ENCODE results near the gene FAM229A. TPM values are rescaled to one million over a fixed set of nuclear protein-coding genes. Genes with fewer than 3 reads are reported as not detected.

FAM229A gene
- total RNA-seq, 1 donor from 2014 or later, result 11.7 TPM

- intact Hi-C loops (cut with micrococcal nuclease), result loop anchor here (1.0 to 2.0 kb wide), 6 partner anchors 19 to 116 kb away; partner anchors contain the start of genes CCDC28B, HDAC1, LCK and MARCKSL1
- H3K27me3 Mint-ChIP-seq, result no peaks in the 10 kb centered on the region
- POLR2A ChIA-PET, result interaction anchor here (0.5 to 9.2 kb wide), 17 partner anchors 8 to 244 kb away, joined by 3 to 151 read pairs (median 5); partner anchors contain the start of genes CCDC28B, HDAC1, IQCC and LCK
- ATAC-seq (ENCODE audit: low read depth) (peak; percentile 72), DNase-seq (no peak)
- CTCF ChIA-PET, result interaction anchor here (0.7 to 6.6 kb wide), 15 partner anchors 9 to 111 kb away, joined by 3 to 51 read pairs (median 4); partner anchors contain the start of genes FAM167B, FAM229A, IQCC and MARCKSL1
- H3K27ac Mint-ChIP-seq, result peak overlapping the region; percentile 95
- H3K36me3 Mint-ChIP-seq (ENCODE audit: low read depth), result peaks cover 29% of the 10 kb centered on the region
- peaks cover 73% of the 10 kb centered on the region for H3K4me1 Mint-ChIP-seq
- TF ChIP-seq, protein P1, sequence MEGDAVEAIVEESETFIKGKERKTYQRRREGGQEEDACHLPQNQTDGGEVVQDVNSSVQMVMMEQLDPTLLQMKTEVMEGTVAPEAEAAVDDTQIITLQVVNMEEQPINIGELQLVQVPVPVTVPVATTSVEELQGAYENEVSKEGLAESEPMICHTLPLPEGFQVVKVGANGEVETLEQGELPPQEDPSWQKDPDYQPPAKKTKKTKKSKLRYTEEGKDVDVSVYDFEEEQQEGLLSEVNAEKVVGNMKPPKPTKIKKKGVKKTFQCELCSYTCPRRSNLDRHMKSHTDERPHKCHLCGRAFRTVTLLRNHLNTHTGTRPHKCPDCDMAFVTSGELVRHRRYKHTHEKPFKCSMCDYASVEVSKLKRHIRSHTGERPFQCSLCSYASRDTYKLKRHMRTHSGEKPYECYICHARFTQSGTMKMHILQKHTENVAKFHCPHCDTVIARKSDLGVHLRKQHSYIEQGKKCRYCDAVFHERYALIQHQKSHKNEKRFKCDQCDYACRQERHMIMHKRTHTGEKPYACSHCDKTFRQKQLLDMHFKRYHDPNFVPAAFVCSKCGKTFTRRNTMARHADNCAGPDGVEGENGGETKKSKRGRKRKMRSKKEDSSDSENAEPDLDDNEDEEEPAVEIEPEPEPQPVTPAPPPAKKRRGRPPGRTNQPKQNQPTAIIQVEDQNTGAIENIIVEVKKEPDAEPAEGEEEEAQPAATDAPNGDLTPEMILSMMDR (IDR thresholded peaks at IDR 0.05), result no peak
- no peaks in the 10 kb centered on the region for H3K9me3 Mint-ChIP-seq
- peak overlapping the region; percentile 71 for H3K4me3 Mint-ChIP-seq
These were observed 45.4 kb downstream of the FAM229A start for GRCh38 chr1:32316903-32317277.

- H3K4me3 Mint-ChIP-seq, result no peak overlapping the region
- POLR2A ChIA-PET, result interaction anchor here (0.5 to 2.3 kb wide), 6 partner anchors 10 to 192 kb away, joined by 3 to 9 read pairs (median 7); partner anchors contain the start of genes HDAC1 and MARCKSL1
- DNase-seq (no peak), ATAC-seq (ENCODE audit: low read depth) (no peak)
- H3K36me3 Mint-ChIP-seq (ENCODE audit: low read depth), result peaks cover 33% of the 10 kb centered on the region
- peak overlapping the region; percentile 28 for H3K27ac Mint-ChIP-seq
- H3K27me3 Mint-ChIP-seq, result no peaks in the 10 kb centered on the region
- intact Hi-C loops (cut with micrococcal nuclease), result no loop called here
- H3K4me1 Mint-ChIP-seq, result peaks cover 78% of the 10 kb centered on the region
- TF ChIP-seq, protein P1 (IDR thresholded peaks at IDR 0.05), result no peak
- CTCF ChIA-PET, result no interaction called here
- no peaks in the 10 kb centered on the region for H3K9me3 Mint-ChIP-seq
These were observed 50.4 kb downstream of the FAM229A start for GRCh38 chr1:32311709-32312393.

Other genes starting within 250 kb of the FAM229A start
- 52.0 and 54.1 TPM in 2 replicates for gene TXLNA, start 182.8 kb downstream of the FAM229A start, total RNA-seq
- gene CCDC28B, start 161.9 kb downstream of the FAM229A start, total RNA-seq, result 50.4 and 56.9 TPM in 2 replicates
- gene IQCC, start 156.8 kb downstream of the FAM229A start, total RNA-seq, result 3.5 and 4.2 TPM in 2 replicates
- gene DCDC2B, start 153.4 kb downstream of the FAM229A start, total RNA-seq, result not detected in 2 replicates
- gene TMEM234, start 140.1 kb downstream of the FAM229A start, total RNA-seq, result 31.8 and 35.5 TPM in 2 replicates
- 196 and 213 TPM in 2 replicates for gene EIF3I, start 140.1 kb downstream of the FAM229A start, total RNA-seq
- 1.2 and 1.4 TPM in 2 replicates for gene FAM167B, start 115.3 kb downstream of the FAM229A start, total RNA-seq
- 16.6 and 16.8 TPM in 2 replicates for gene LCK, start 111.2 kb downstream of the FAM229A start, total RNA-seq
- gene HDAC1, start 70.4 kb downstream of the FAM229A start, total RNA-seq, result 204 and 212 TPM in 2 replicates
- gene MARCKSL1, start 26.3 kb downstream of the FAM229A start, total RNA-seq, result 132 TPM in 2 replicates
- gene TSSK3, start 54 bp upstream of the FAM229A start, total RNA-seq, result 3.5 and 6.1 TPM in 2 replicates
- gene BSDC1, start 32.0 kb upstream of the FAM229A start, total RNA-seq, result 51.8 and 72.2 TPM in 2 replicates
- gene ZBTB8B, start 102.6 kb upstream of the FAM229A start, total RNA-seq, result 0.02 TPM in 1 of 2 replicates, not detected in the other
- 0.11 and 0.24 TPM in 2 replicates for gene ZBTB8A, start 176.9 kb upstream of the FAM229A start, total RNA-seq

Data from activated B cell treated with CpG ODN at 0.5 μM for 24 hours (primary cell).